ENCODE measurements around the gene ARHGEF28.

GRCh38 chr5:73631500-73631899, 5.5 kb downstream of the ARHGEF28 start:
- TF ChIP-seq CTCF (conservative IDR thresholded peaks at IDR 0.05 in 1 of 2, IDR thresholded peaks at IDR 0.05 in 1 of 2; ENCODE audit: low read depth in 1 of 2, low read length in 2 of 2) (no peak), EZH2 (IDR thresholded peaks at IDR 0.05; ENCODE audit: low read length, missing control alignments) (no peak)

Data from fibroblast of lung (primary cell).